ENCODE data around the gene CYLD. TPM values are rescaled to one million over a fixed set of nuclear protein-coding genes. Genes with fewer than 3 reads are reported as not detected.

CYLD gene
- total and polyA plus RNA-seq, 2 experiments from 2014 or later: 13.6 to 16.1 TPM

- H3K36me3 ChIP-seq: no peaks in the 10 kb centered on the region
- H3K27me3 ChIP-seq: no peaks in the 10 kb centered on the region
- no peak overlapping the region for H3K4me3 ChIP-seq
- no peak for TF ChIP-seq CTCF (IDR thresholded peaks at IDR 0.05; ENCODE audit: low read depth, low read length)
- DNase-seq (ENCODE audit: low read depth in 1 of 2, low spot score in 1 of 2): no peak
- H3K27ac ChIP-seq: no peak overlapping the region
- H3K4me1 ChIP-seq (ENCODE audit: low read depth): peaks cover 4% of the 10 kb centered on the region
- H3K9me3 ChIP-seq (ENCODE audit: low read depth): no peaks in the 10 kb centered on the region
Measured at GRCh38 chr16:50712956-50713355, 28.9 kb upstream of the CYLD start.

- H3K36me3 ChIP-seq: no peaks in the 10 kb centered on the region
- no peak for DNase-seq (ENCODE audit: low read depth in 1 of 2, low spot score in 1 of 2)
Measured at GRCh38 chr16:50717091-50717490, 24.8 kb upstream of the CYLD start.

GRCh38 chr16:50717494-50717893, 24.4 kb upstream of the CYLD start:
- peaks cover 4% of the 10 kb centered on the region for H3K4me1 ChIP-seq (ENCODE audit: low read depth)
- TF ChIP-seq CTCF (IDR thresholded peaks at IDR 0.05; ENCODE audit: low read depth, low read length): no peak
- no peaks in the 10 kb centered on the region for H3K27me3 ChIP-seq
- no peak for DNase-seq (ENCODE audit: low read depth in 1 of 2, low spot score in 1 of 2)
- H3K9me3 ChIP-seq (ENCODE audit: low read depth): no peaks in the 10 kb centered on the region
- no peak overlapping the region for H3K27ac ChIP-seq
- H3K36me3 ChIP-seq: no peaks in the 10 kb centered on the region
- H3K4me3 ChIP-seq: no peak overlapping the region

More at GRCh38 chr16:50717091-50717490, 24.8 kb upstream of the CYLD start:
- no peak overlapping the region for H3K4me3 ChIP-seq
- H3K27me3 ChIP-seq: no peaks in the 10 kb centered on the region
- TF ChIP-seq CTCF (IDR thresholded peaks at IDR 0.05; ENCODE audit: low read depth, low read length): no peak
- peaks cover 4% of the 10 kb centered on the region for H3K4me1 ChIP-seq (ENCODE audit: low read depth)
- no peak overlapping the region for H3K27ac ChIP-seq
- H3K9me3 ChIP-seq (ENCODE audit: low read depth): no peaks in the 10 kb centered on the region

GRCh38 chr16:50718061-50718760, 23.7 kb upstream of the CYLD start:
- H3K27ac ChIP-seq: no peak overlapping the region
- no peaks in the 10 kb centered on the region for H3K36me3 ChIP-seq
- no peak for TF ChIP-seq CTCF (IDR thresholded peaks at IDR 0.05; ENCODE audit: low read depth, low read length)
- peaks cover 4% of the 10 kb centered on the region for H3K4me1 ChIP-seq (ENCODE audit: low read depth)
- no peak overlapping the region for H3K4me3 ChIP-seq
- no peaks in the 10 kb centered on the region for H3K27me3 ChIP-seq
- no peaks in the 10 kb centered on the region for H3K9me3 ChIP-seq (ENCODE audit: low read depth)
- DNase-seq (ENCODE audit: low read depth in 1 of 2, low spot score in 1 of 2): peak in 1 of 2 donors; percentile 85

GRCh38 chr16:50718761-50719400, 23.0 kb upstream of the CYLD start:
- DNase-seq (ENCODE audit: low read depth in 1 of 2, low spot score in 1 of 2): no peak
- TF ChIP-seq CTCF (IDR thresholded peaks at IDR 0.05; ENCODE audit: low read depth, low read length): no peak
- Histone ChIP-seq H3K4me3 (no peak overlapping the region), H3K36me3 (no peaks in the 10 kb centered on the region), H3K4me1 (ENCODE audit: low read depth) (peaks cover 4% of the 10 kb centered on the region), H3K9me3 (ENCODE audit: low read depth) (no peaks in the 10 kb centered on the region), H3K27ac (no peak overlapping the region), H3K27me3 (no peaks in the 10 kb centered on the region)

All from cardiac muscle cell (in vitro differentiated cells and primary cell).